CD4-positive, alpha-beta T cell treated with Interferon gamma for 1 hour (primary cell): ENCODE measurements around the gene TANC1.

Experiments
- DNase-seq: peaks from one replicate; pipeline ENCODE4 v3.0.0-alpha.2; 2020

Gene TANC1

GRCh38 chr2:158963071-158963470 lies 5.4 kb upstream of the TANC1 start:
- DNase-seq = no peak

- no peak for DNase-seq
Observed at GRCh38 chr2:158965107-158965506, 3.3 kb upstream of the TANC1 start.

GRCh38 chr2:158965641-158966040 lies 2.8 kb upstream of the TANC1 start:
- DNase-seq = no peak

- DNase-seq = no peak
Observed at GRCh38 chr2:158966312-158966711, 2.1 kb upstream of the TANC1 start.

GRCh38 chr2:158967114-158967730 lies 1.2 kb upstream of the TANC1 start:
- DNase-seq = no peak

GRCh38 chr2:158967731-158968395 lies 577 bp upstream of the TANC1 start:
- DNase-seq = no peak

- DNase-seq = no peak
Observed at GRCh38 chr2:158969162-158969714, 798 bp downstream of the TANC1 start.

GRCh38 chr2:158969715-158970240 lies 1.3 kb downstream of the TANC1 start:
- no peak for DNase-seq

- DNase-seq = no peak
Observed at GRCh38 chr2:158970241-158970751, 1.9 kb downstream of the TANC1 start.

GRCh38 chr2:158973116-158973956 lies 4.9 kb downstream of the TANC1 start:
- no peak for DNase-seq

- DNase-seq = no peak
Observed at GRCh38 chr2:158975271-158975921, 7.0 kb downstream of the TANC1 start.

GRCh38 chr2:158979772-158980171 lies 11.3 kb downstream of the TANC1 start:
- no peak for DNase-seq

- DNase-seq = no peak
Observed at GRCh38 chr2:158984604-158985135, 16.2 kb downstream of the TANC1 start.

GRCh38 chr2:158988501-158988900 lies 20.1 kb downstream of the TANC1 start:
- DNase-seq = no peak

GRCh38 chr2:158989165-158989564 lies 20.7 kb downstream of the TANC1 start:
- no peak for DNase-seq

- no peak for DNase-seq
Observed at GRCh38 chr2:158990397-158991214, 22.2 kb downstream of the TANC1 start.

- DNase-seq = no peak
Observed at GRCh38 chr2:158993030-158993429, 24.6 kb downstream of the TANC1 start.

- DNase-seq = no peak
Observed at GRCh38 chr2:158993721-158994587, 25.5 kb downstream of the TANC1 start.

GRCh38 chr2:158994920-158995676 lies 26.7 kb downstream of the TANC1 start:
- DNase-seq = no peak

GRCh38 chr2:158995677-158996049 lies 27.2 kb downstream of the TANC1 start:
- DNase-seq = no peak
